Cardiac muscle cell (in vitro differentiated cells and primary cell): ENCODE measurements around the gene NEDD4L. TPM values are rescaled to one million over a fixed set of nuclear protein-coding genes. Genes with fewer than 3 reads are reported as not detected.

Experiments used
- DNase-seq, 2 donors: peaks; one replicate each; pipeline versions ENCODE4 v3.0.0 to v3.0.0-alpha.2; 2010 to 2017; ENCODE audit warnings: low read depth in 1 of 2, low spot score in 1 of 2
- H3K27ac ChIP-seq: fragments of 200-600 bp; sonication (generic); 2 replicates; pipeline ENCODE4 v1.5.1; 2016
- H3K27me3 ChIP-seq: fragments of 200-600 bp; sonication (generic); 2 replicates; pipeline ENCODE4 v1.6.0; 2016; ENCODE audit warnings: control low read depth
- H3K36me3 ChIP-seq: fragments of 200-600 bp; sonication (generic); 2 replicates; pipeline ENCODE4 v1.5.1; 2016; ENCODE audit warnings: control low read depth
- H3K4me1 ChIP-seq: fragments of 200-600 bp; sonication (generic); 2 replicates; pipeline ENCODE4 v1.8.1; 2017; ENCODE audit warnings: low read depth, mild to moderate bottlenecking, mixed run types
- H3K4me3 ChIP-seq: fragments of 200-600 bp; sonication (generic); 2 replicates; pipeline ENCODE4 v1.5.1; 2016; ENCODE audit warnings: mild to moderate bottlenecking
- H3K9me3 ChIP-seq: fragments of 200-600 bp; sonication (generic); 2 replicates; pipeline ENCODE4 v1.5.1; 2017; ENCODE audit warnings: low read depth, mild to moderate bottlenecking, control low read depth
- CTCF ChIP-seq: IDR thresholded peaks from 2 replicates; pipeline ENCODE4 v1.5.1; 2012; ENCODE audit warnings: low read depth, mild to moderate bottlenecking, low read length
- polyA plus RNA-seq: library from polyadenylated mRNA; unstranded; fragments of >200 nt; fragmentation: Nextera tagmentation; extraction: Ambion mirVana; gene quantifications from 2 replicates; pipeline ENCODE4 v1.2.1, GENCODE V29; 2016
- total RNA-seq: library from RNA; depleted of rRNA; stranded (reverse); fragments of >200 nt; gene quantifications from 2 replicates; pipeline ENCODE4 v1.2.3, GENCODE V29; 2016

The NEDD4L gene
- total and polyA plus RNA-seq, 2 experiments from 2014 or later, result 30.8 to 40.5 TPM

GRCh38 chr18:58267493-58267892 is 223.5 kb downstream of the NEDD4L start:
- Histone ChIP-seq H3K4me1 (peaks cover 24% of the 10 kb centered on the region), H3K4me3 (no peak overlapping the region), H3K9me3 (no peaks in the 10 kb centered on the region), H3K27me3 (no peaks in the 10 kb centered on the region), H3K36me3 (no peaks in the 10 kb centered on the region), H3K27ac (no peak overlapping the region)
- TF ChIP-seq CTCF, result no peak
- DNase-seq, result no peak

GRCh38 chr18:58268849-58269248 is 224.8 kb downstream of the NEDD4L start:
- Histone ChIP-seq H3K27me3 (no peaks in the 10 kb centered on the region), H3K4me1 (peaks cover 23% of the 10 kb centered on the region), H3K9me3 (no peaks in the 10 kb centered on the region), H3K4me3 (no peak overlapping the region), H3K27ac (no peak overlapping the region), H3K36me3 (no peaks in the 10 kb centered on the region)
- TF ChIP-seq CTCF, result no peak
- DNase-seq, result peak in 1 of 2 donors; percentile 56

- TF ChIP-seq CTCF, result no peak
- no peaks in the 10 kb centered on the region for H3K36me3 ChIP-seq
- no peak overlapping the region for H3K27ac ChIP-seq
- no peaks in the 10 kb centered on the region for H3K9me3 ChIP-seq
- DNase-seq, result no peak
- peaks cover 23% of the 10 kb centered on the region for H3K4me1 ChIP-seq
- no peak overlapping the region for H3K4me3 ChIP-seq
- H3K27me3 ChIP-seq, result no peaks in the 10 kb centered on the region
Observed at GRCh38 chr18:58269931-58270330, 225.9 kb downstream of the NEDD4L start.

DNA sequence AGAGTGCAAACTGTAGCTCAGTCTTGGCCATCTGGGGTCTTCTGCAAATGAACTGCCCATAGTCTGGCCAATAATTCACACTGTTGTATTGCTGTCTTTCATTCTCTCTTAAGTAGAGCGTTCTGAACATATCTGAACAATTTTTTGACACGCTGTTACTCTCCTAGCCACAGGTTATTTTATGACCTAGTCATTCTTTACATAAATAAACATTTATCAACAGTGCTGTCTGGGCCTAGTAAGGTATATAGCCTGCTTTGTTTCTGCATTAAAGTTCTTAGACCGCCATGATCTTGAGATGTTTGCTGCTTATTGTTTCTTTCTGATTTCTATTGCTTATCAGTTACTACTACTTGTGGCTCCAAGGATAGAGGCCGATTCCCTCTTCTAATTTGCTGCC is 226.4 kb downstream of the NEDD4L start:
- H3K4me3 ChIP-seq, result no peak overlapping the region
- DNase-seq, result no peak
- H3K27ac ChIP-seq, result no peak overlapping the region
- H3K36me3 ChIP-seq, result no peaks in the 10 kb centered on the region
- no peak for TF ChIP-seq CTCF
- no peaks in the 10 kb centered on the region for H3K27me3 ChIP-seq
- no peaks in the 10 kb centered on the region for H3K9me3 ChIP-seq
- peaks cover 23% of the 10 kb centered on the region for H3K4me1 ChIP-seq

GRCh38 chr18:58271770-58272169 is 227.7 kb downstream of the NEDD4L start:
- Histone ChIP-seq H3K36me3 (no peaks in the 10 kb centered on the region), H3K4me1 (peaks cover 23% of the 10 kb centered on the region), H3K4me3 (no peak overlapping the region), H3K9me3 (no peaks in the 10 kb centered on the region), H3K27ac (no peak overlapping the region), H3K27me3 (no peaks in the 10 kb centered on the region)
- no peak for DNase-seq
- TF ChIP-seq CTCF, result no peak

DNA sequence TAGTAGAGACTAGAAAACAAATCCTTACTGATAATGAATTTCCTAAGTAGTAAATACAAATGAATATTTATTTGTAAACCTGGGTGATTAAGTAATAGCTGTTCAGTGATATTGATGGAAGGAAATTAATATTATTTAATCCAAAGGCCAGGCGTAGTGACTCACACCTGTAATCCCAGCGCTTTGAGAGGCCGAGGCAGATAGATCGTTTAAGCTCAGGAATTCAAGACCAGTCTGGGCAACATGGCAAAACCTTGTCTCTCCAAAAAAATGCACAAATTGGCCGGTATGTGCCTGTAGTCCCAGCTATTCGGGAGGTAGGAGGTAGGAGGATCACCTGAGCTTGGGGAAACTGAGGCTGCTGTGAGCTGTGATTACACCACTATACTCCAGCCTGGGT is 228.2 kb downstream of the NEDD4L start:
- H3K36me3 ChIP-seq, result no peaks in the 10 kb centered on the region
- no peak overlapping the region for H3K4me3 ChIP-seq
- peaks cover 23% of the 10 kb centered on the region for H3K4me1 ChIP-seq
- no peak for TF ChIP-seq CTCF
- no peak for DNase-seq
- no peaks in the 10 kb centered on the region for H3K27me3 ChIP-seq
- H3K9me3 ChIP-seq, result no peaks in the 10 kb centered on the region
- no peak overlapping the region for H3K27ac ChIP-seq
